Endothelial cell of umbilical vein (primary cell): ENCODE results near the gene UST.

Experiments used
- CTCF ChIP-seq, 2 donors: IDR thresholded peaks; 1 replicate in 1 of 2; 2 replicates in 1 of 2; pipeline ENCODE4 v1.5.1; 2011; ENCODE audit warnings: low read length in 2 of 2, mild to moderate bottlenecking in 2 of 2, moderate library complexity in 2 of 2, control low read depth in 1 of 2, inconsistent platforms in 1 of 2, low read depth in 1 of 2; ENCODE audit not compliant: insufficient read depth in 1 of 2; ENCODE audit errors: extremely low read depth in 1 of 2
- EZH2 ChIP-seq: IDR thresholded peaks from 2 replicates; pipeline ENCODE4 v1.6.1; 2012; ENCODE audit warnings: borderline replicate concordance, low read depth, mild to moderate bottlenecking, moderate library complexity, low read length, inconsistent platforms; ENCODE audit not compliant: severe bottlenecking
- POLR2A ChIP-seq: IDR thresholded peaks from 2 replicates; pipeline ENCODE4 v1.6.1; 2012; ENCODE audit warnings: low read depth, mild to moderate bottlenecking, control low read depth, low read length

GRCh38 chr6:148968771-148969602 lies 222.2 kb downstream of the UST start:
- TF ChIP-seq POLR2A (no peak), CTCF (IDR thresholded peaks at IDR 0.05; ENCODE audit: extremely low read depth in 1 of 2, insufficient read depth in 1 of 2, low read depth in 1 of 2, low read length in 2 of 2) (no peak), EZH2 (no peak)
